Fibroblast of lung (primary cell): Measurements from ENCODE around the gene MAGI2. TPM values are rescaled to one million over a fixed set of nuclear protein-coding genes. Genes with fewer than 3 reads are reported as not detected.

Experiments
- DNase-seq, 2 donors: peaks; one replicate each; pipeline versions ENCODE4 v3.0.0 to v3.0.0-alpha.2; 2010; ENCODE audit warnings: low read depth in 2 of 2
- H2AFZ ChIP-seq: 2 replicates; pipeline ENCODE4 v1.5.1; 2012; ENCODE audit warnings: low read length, control low read depth, inconsistent platforms
- H3K27ac ChIP-seq: 2 replicates; pipeline ENCODE4 v1.5.1; 2011; ENCODE audit warnings: low read length, control low read depth; ENCODE audit not compliant: insufficient read depth
- H3K27me3 ChIP-seq: 2 replicates; pipeline ENCODE4 v1.5.1; 2011; ENCODE audit warnings: mild to moderate bottlenecking, low read length; ENCODE audit not compliant: control insufficient read depth, insufficient read depth
- H3K36me3 ChIP-seq: 2 replicates; pipeline ENCODE4 v1.5.1; 2011; ENCODE audit warnings: low read length; ENCODE audit not compliant: control insufficient read depth, insufficient read depth
- H3K4me1 ChIP-seq: 2 replicates; pipeline ENCODE4 v1.5.1; 2011; ENCODE audit warnings: low read length; ENCODE audit not compliant: control insufficient read depth, insufficient read depth; ENCODE audit errors: extremely low read depth
- H3K4me2 ChIP-seq: 2 replicates; pipeline ENCODE4 v1.5.1; 2011; ENCODE audit warnings: low read length, control low read depth; ENCODE audit not compliant: insufficient read depth; ENCODE audit errors: extremely low read depth
- H3K4me3 ChIP-seq, 4 experiments: fragments of 200-600 bp in 1 of 4; sonication (generic) in 1 of 4; replicated peaks in 1 of 4; 2 replicates each; pipeline ENCODE4 v1.5.1; 2011 to 2016; ENCODE audit warnings: low read length in 4 of 4, low read depth in 3 of 4, mild to moderate bottlenecking in 3 of 4, control low read depth in 2 of 4, inconsistent platforms in 1 of 4, mixed read lengths in 1 of 4; ENCODE audit not compliant: insufficient read depth in 1 of 4; ENCODE audit errors: control extremely low read depth in 1 of 4
- H3K79me2 ChIP-seq: 2 replicates; pipeline ENCODE4 v1.5.1; 2012; ENCODE audit warnings: mild to moderate bottlenecking, low read length, inconsistent platforms; ENCODE audit not compliant: control insufficient read depth, insufficient read depth
- H3K9ac ChIP-seq: 2 replicates; pipeline ENCODE4 v1.5.1; 2011; ENCODE audit warnings: mild to moderate bottlenecking, low read length, control low read depth; ENCODE audit not compliant: insufficient read depth
- H3K9me3 ChIP-seq: 2 replicates; pipeline ENCODE4 v1.5.1; 2012; ENCODE audit warnings: low read depth, low read length; ENCODE audit not compliant: control insufficient read depth, insufficient read depth
- H4K20me1 ChIP-seq: 2 replicates; pipeline ENCODE4 v1.5.1; 2011; ENCODE audit warnings: low read length; ENCODE audit not compliant: control insufficient read depth, insufficient read depth; ENCODE audit errors: extremely low read depth
- polyA plus RNA-seq, 2 donors: library from polyadenylated mRNA; depleted of rRNA in 1 of 2; stranded (reverse) in 1 of 2; unstranded in 1 of 2; fragments of >200 nt; gene quantifications; 2 replicates each; pipeline ENCODE4 v1.2.1, GENCODE V29; 2011 to 2012; ENCODE audit warnings: missing spikeins in 1 of 2
- total RNA-seq: library from RNA; depleted of rRNA; stranded (reverse); fragments of >200 nt; gene quantifications from 2 replicates; pipeline ENCODE4 v1.2.1, GENCODE V29; 2014
- TF ChIP-seq, protein P1 (sequence below), 2 donors: IDR thresholded peaks in 1 of 2; conservative IDR thresholded peaks in 1 of 2; 1 replicate in 1 of 2; 2 replicates in 1 of 2; pipeline ENCODE4 v1.5.1; 2011 to 2012; ENCODE audit warnings: low read length in 2 of 2, control low read depth in 1 of 2, inconsistent platforms in 1 of 2, low read depth in 1 of 2, mild to moderate bottlenecking in 1 of 2

Gene MAGI2
- total and polyA plus RNA-seq, 2 donors (not counting 1 experiment from before 2014, with no cell fraction given): 1.8 to 17.0 TPM

DNA sequence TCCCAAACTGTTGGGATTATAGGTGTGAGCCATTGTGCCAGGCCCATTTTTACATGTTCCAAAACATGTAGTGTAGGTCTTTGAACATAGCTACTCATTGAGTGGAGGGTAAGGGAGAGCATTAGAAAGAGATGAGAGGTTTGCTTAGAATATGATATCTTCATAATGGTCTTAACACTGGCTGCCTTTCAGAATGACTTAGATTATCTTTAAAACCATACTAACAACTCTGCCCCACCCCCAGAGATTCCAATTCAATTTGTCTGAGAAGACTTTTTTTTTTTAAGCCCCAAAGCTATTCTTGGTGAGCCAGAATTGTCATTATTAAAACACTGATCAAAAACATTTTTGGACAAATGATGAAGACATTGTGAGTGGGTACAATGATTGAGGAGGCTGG lies 1486.0 kb downstream of the MAGI2 start:
- no peaks in the 10 kb centered on the region for H3K36me3 ChIP-seq
- H4K20me1 ChIP-seq: no peaks in the 10 kb centered on the region
- TF ChIP-seq, protein P1, sequence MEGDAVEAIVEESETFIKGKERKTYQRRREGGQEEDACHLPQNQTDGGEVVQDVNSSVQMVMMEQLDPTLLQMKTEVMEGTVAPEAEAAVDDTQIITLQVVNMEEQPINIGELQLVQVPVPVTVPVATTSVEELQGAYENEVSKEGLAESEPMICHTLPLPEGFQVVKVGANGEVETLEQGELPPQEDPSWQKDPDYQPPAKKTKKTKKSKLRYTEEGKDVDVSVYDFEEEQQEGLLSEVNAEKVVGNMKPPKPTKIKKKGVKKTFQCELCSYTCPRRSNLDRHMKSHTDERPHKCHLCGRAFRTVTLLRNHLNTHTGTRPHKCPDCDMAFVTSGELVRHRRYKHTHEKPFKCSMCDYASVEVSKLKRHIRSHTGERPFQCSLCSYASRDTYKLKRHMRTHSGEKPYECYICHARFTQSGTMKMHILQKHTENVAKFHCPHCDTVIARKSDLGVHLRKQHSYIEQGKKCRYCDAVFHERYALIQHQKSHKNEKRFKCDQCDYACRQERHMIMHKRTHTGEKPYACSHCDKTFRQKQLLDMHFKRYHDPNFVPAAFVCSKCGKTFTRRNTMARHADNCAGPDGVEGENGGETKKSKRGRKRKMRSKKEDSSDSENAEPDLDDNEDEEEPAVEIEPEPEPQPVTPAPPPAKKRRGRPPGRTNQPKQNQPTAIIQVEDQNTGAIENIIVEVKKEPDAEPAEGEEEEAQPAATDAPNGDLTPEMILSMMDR (conservative IDR thresholded peaks at IDR 0.05 in 1 of 2, IDR thresholded peaks at IDR 0.05 in 1 of 2; ENCODE audit: low read depth in 1 of 2, low read length in 2 of 2): no peak
- H3K4me3 ChIP-seq: no peak overlapping the region
- H3K79me2 ChIP-seq: no peaks in the 10 kb centered on the region
- no peak for DNase-seq
- no peak overlapping the region for H3K4me2 ChIP-seq
- H3K9me3 ChIP-seq: no peaks in the 10 kb centered on the region
- H3K27me3 ChIP-seq: no peaks in the 10 kb centered on the region
- H3K27ac ChIP-seq: no peak overlapping the region
- H3K4me1 ChIP-seq: no peaks in the 10 kb centered on the region
- no peak overlapping the region for H3K9ac ChIP-seq
- H2AFZ ChIP-seq: no peak overlapping the region
